HG03103 (cell line): ENCODE measurements around the gene IRS2.

Source experiments
- ATAC-seq: cut with Tn5 transposase; IDR thresholded peaks from one replicate; pipeline ENCODE4 v1.9.1; 2021; ENCODE audit warnings: low read depth; ENCODE audit not compliant: unreplicated experiment

IRS2 gene

GRCh38 chr13:109782823-109783431 is 3.5 kb downstream of the IRS2 start:
- no peak for ATAC-seq

- no peak for ATAC-seq
Measured at GRCh38 chr13:109782066-109782822, 4.1 kb downstream of the IRS2 start.

- ATAC-seq = no peak
Measured at GRCh38 chr13:109781384-109782065, 4.9 kb downstream of the IRS2 start.

- ATAC-seq = no peak
Measured at GRCh38 chr13:109780845-109781383, 5.5 kb downstream of the IRS2 start.

- ATAC-seq = no peak
Measured at GRCh38 chr13:109779876-109780510, 6.4 kb downstream of the IRS2 start.

GRCh38 chr13:109779074-109779473 is 7.3 kb downstream of the IRS2 start:
- ATAC-seq = no peak

- ATAC-seq = no peak
Measured at GRCh38 chr13:109778102-109778542, 8.3 kb downstream of the IRS2 start.

GRCh38 chr13:109776575-109776974 is 9.8 kb downstream of the IRS2 start:
- ATAC-seq = no peak

- no peak for ATAC-seq
Measured at GRCh38 chr13:109773786-109774185, 12.6 kb downstream of the IRS2 start.

GRCh38 chr13:109773276-109773675 is 13.1 kb downstream of the IRS2 start:
- no peak for ATAC-seq

- no peak for ATAC-seq
Measured at GRCh38 chr13:109771926-109772325, 14.5 kb downstream of the IRS2 start.

GRCh38 chr13:109770436-109770835 is 15.9 kb downstream of the IRS2 start:
- no peak for ATAC-seq

GRCh38 chr13:109769921-109770320 is 16.5 kb downstream of the IRS2 start:
- ATAC-seq = no peak

GRCh38 chr13:109769275-109769674 is 17.1 kb downstream of the IRS2 start:
- no peak for ATAC-seq

GRCh38 chr13:109768616-109769015 is 17.8 kb downstream of the IRS2 start:
- ATAC-seq = no peak

GRCh38 chr13:109768176-109768575 is 18.2 kb downstream of the IRS2 start:
- no peak for ATAC-seq

GRCh38 chr13:109767023-109767422 is 19.4 kb downstream of the IRS2 start:
- no peak for ATAC-seq

GRCh38 chr13:109764470-109765291 is 21.7 kb downstream of the IRS2 start:
- no peak for ATAC-seq

- ATAC-seq = no peak
Measured at GRCh38 chr13:109764045-109764444, 22.3 kb downstream of the IRS2 start.

GRCh38 chr13:109762791-109763190 is 23.6 kb downstream of the IRS2 start:
- ATAC-seq = no peak
